Smooth muscle cell (in vitro differentiated cells): Measurements from ENCODE around the gene FYN. TPM values are rescaled to one million over a fixed set of nuclear protein-coding genes. Genes with fewer than 3 reads are reported as not detected.
"Not testable (repeated sequence)": the region's sequence is repeated elsewhere in the genome, so short reads cannot be mapped to it uniquely, and the experiment has no call there.

Experiments used
- DNase-seq: peaks from one replicate; lab custom pipeline; 2025; ENCODE audit not compliant: unreplicated experiment; lab: John Stamatoyannopoulos, UW
- H2AFZ ChIP-seq: fragments of 200-600 bp; sonication (generic); 2 replicates; pipeline ENCODE4 v1.6.0; 2016; ENCODE audit warnings: antibody characterized with exemption, low read depth, mild to moderate bottlenecking
- H3F3A ChIP-seq: fragments of 200-600 bp; sonication (generic); 2 replicates; pipeline ENCODE4 v1.6.0; 2017; ENCODE audit warnings: antibody characterized with exemption, low read depth
- H3K27ac ChIP-seq: fragments of 200-600 bp; sonication (generic); 2 replicates; pipeline ENCODE4 v1.5.1; 2016; ENCODE audit warnings: low read depth, mild to moderate bottlenecking
- H3K27me3 ChIP-seq: fragments of 200-600 bp; sonication (generic); 2 replicates; pipeline ENCODE4 v1.6.1; 2016; ENCODE audit warnings: low read depth, mild to moderate bottlenecking
- H3K36me3 ChIP-seq: fragments of 200-600 bp; sonication (generic); 2 replicates; pipeline ENCODE4 v1.5.1; 2016; ENCODE audit warnings: low read depth
- H3K4me1 ChIP-seq: fragments of 200-600 bp; sonication (generic); 2 replicates; pipeline ENCODE4 v1.5.1; 2016; ENCODE audit warnings: low read depth
- H3K4me2 ChIP-seq: fragments of 200-600 bp; sonication (generic); 2 replicates; pipeline ENCODE4 v1.6.0; 2016; ENCODE audit warnings: mild to moderate bottlenecking
- H3K4me3 ChIP-seq: fragments of 200-600 bp; sonication (generic); 2 replicates; pipeline ENCODE4 v1.5.1; 2016; ENCODE audit warnings: mild to moderate bottlenecking
- H3K79me2 ChIP-seq: fragments of 200-600 bp; sonication (generic); 2 replicates; pipeline ENCODE4 v1.6.0; 2016; ENCODE audit warnings: low read depth, mild to moderate bottlenecking
- H3K9ac ChIP-seq: fragments of 200-600 bp; sonication (generic); 2 replicates; pipeline ENCODE4 v1.6.0; 2016; ENCODE audit warnings: low read depth
- H3K9me3 ChIP-seq: fragments of 200-600 bp; sonication (generic); replicated peaks from 2 replicates; pipeline ENCODE4 v1.5.1; 2016; ENCODE audit warnings: low read depth
- H4K20me1 ChIP-seq: fragments of 200-600 bp; sonication (generic); 2 replicates; pipeline ENCODE4 v1.6.0; 2016; ENCODE audit warnings: low read depth
- WGBS: methylation state at CpG from one replicate; pipeline ENCODE4 v1.1.7; 2016; ENCODE audit warnings: low lambda C conversion rate; 5-methylcytosine and 5-hydroxymethylcytosine counted together
- polyA plus RNA-seq: library from polyadenylated mRNA; unstranded; fragments of >200 nt; fragmentation: Nextera tagmentation; extraction: Ambion mirVana; gene quantifications from 2 replicates; pipeline ENCODE4 v1.2.1, GENCODE V29; 2016
- total RNA-seq: library from RNA; depleted of rRNA; stranded (reverse); fragments of >200 nt; gene quantifications from 2 replicates; pipeline ENCODE4 v1.2.3, GENCODE V29; 2014
- TF ChIP-seq, protein P1 (sequence below): fragments of 200-600 bp; sonication (generic); IDR thresholded peaks from 2 replicates; pipeline ENCODE4 v1.5.1; 2017; ENCODE audit warnings: borderline replicate concordance, mild to moderate bottlenecking, antibody characterized with exemption; ENCODE audit not compliant: insufficient read depth, poor library complexity, severe bottlenecking

FYN gene
- total and polyA plus RNA-seq, 2 experiments from 2014 or later = 110 to 138 TPM

DNA sequence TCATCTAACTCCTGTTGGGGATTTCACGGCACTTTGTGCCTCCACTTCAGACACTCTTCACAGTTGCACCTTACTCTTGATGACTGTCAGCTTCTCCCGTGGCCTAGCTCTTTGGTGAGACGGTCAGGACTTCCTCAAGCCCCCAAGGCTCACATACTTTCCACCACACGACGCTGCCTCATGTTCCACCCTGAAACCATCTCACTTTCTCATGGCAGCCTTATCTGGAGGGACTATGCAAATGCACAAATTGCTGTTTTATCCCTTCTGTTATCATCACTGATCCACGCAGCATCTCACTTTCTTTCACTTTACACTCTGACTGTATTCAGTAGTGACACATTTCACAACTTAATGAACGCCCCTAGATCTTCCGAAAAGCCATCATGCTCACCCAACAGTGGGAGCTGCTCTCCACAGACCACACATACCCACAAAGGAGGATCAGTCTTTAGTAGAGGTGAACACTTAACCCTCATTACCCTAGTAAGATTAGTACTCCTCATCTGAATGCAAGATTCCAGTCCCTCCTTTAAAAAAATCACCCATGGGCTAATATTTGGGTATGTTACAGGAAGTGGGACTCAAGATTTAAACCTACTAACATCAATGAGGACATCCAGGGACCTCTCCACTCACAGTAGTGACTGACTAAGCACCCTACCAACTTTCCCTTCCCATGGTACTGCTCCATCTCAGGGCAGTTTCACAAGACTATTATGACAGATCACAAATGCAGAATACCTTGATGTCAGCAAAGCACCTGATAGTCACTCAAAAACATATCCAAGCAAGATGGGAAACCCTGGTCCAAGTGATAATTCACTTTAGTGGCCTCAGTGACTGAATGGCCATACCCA is 35.4 kb downstream of the FYN start:
- no peak overlapping the region for H3K27ac ChIP-seq
- no peaks in the 10 kb centered on the region for H3K9me3 ChIP-seq
- peaks cover 67% of the 10 kb centered on the region for H3K79me2 ChIP-seq
- DNase-seq = no peak
- peaks cover 38% of the 10 kb centered on the region for H4K20me1 ChIP-seq
- TF ChIP-seq, protein P1, sequence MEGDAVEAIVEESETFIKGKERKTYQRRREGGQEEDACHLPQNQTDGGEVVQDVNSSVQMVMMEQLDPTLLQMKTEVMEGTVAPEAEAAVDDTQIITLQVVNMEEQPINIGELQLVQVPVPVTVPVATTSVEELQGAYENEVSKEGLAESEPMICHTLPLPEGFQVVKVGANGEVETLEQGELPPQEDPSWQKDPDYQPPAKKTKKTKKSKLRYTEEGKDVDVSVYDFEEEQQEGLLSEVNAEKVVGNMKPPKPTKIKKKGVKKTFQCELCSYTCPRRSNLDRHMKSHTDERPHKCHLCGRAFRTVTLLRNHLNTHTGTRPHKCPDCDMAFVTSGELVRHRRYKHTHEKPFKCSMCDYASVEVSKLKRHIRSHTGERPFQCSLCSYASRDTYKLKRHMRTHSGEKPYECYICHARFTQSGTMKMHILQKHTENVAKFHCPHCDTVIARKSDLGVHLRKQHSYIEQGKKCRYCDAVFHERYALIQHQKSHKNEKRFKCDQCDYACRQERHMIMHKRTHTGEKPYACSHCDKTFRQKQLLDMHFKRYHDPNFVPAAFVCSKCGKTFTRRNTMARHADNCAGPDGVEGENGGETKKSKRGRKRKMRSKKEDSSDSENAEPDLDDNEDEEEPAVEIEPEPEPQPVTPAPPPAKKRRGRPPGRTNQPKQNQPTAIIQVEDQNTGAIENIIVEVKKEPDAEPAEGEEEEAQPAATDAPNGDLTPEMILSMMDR = no peak
- no peak overlapping the region for H3K4me2 ChIP-seq
- H2AFZ ChIP-seq = no peak overlapping the region
- H3K9ac ChIP-seq = no peak overlapping the region
- no peak overlapping the region for H3K4me3 ChIP-seq
- H3F3A ChIP-seq = peaks cover 5% of the 10 kb centered on the region
- WGBS = 85% methylated on average over 8 of the region's 8 CpGs
- H3K36me3 ChIP-seq = no peaks in the 10 kb centered on the region
- H3K27me3 ChIP-seq = no peaks in the 10 kb centered on the region
- peaks cover 10% of the 10 kb centered on the region for H3K4me1 ChIP-seq

DNA sequence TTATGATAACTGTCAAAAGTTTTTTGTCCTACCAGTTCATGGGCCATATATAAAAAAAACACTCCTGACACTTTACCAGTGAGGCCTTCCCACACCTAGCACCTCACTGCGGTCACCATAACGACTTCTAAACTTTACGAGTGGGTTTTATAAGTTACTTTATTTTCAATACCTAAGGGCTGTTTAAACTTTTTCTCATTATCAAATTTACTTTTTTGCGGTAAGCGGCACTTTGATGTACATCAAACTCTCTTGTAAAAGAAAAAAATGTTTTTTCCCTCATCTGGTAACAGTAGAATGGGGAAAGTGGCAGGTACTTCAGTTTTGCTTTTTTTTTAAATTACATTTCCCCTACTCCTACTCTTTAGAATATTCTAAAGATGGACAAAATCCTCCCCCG is 36.2 kb downstream of the FYN start:
- Histone ChIP-seq H3K9ac (no peak overlapping the region), H3K4me2 (no peak overlapping the region), H2AFZ (no peak overlapping the region), H3K27ac (no peak overlapping the region), H3K79me2 (peaks cover 73% of the 10 kb centered on the region), H3K4me1 (peaks cover 2% of the 10 kb centered on the region), H3K36me3 (no peaks in the 10 kb centered on the region), H4K20me1 (peaks cover 43% of the 10 kb centered on the region), H3K4me3 (no peak overlapping the region), H3K9me3 (no peaks in the 10 kb centered on the region), H3K27me3 (no peaks in the 10 kb centered on the region), H3F3A (peaks cover 5% of the 10 kb centered on the region)
- DNase-seq = no peak
- 93% methylated on average over 6 of the region's 6 CpGs for WGBS
- TF ChIP-seq, protein P1 = no peak

DNA sequence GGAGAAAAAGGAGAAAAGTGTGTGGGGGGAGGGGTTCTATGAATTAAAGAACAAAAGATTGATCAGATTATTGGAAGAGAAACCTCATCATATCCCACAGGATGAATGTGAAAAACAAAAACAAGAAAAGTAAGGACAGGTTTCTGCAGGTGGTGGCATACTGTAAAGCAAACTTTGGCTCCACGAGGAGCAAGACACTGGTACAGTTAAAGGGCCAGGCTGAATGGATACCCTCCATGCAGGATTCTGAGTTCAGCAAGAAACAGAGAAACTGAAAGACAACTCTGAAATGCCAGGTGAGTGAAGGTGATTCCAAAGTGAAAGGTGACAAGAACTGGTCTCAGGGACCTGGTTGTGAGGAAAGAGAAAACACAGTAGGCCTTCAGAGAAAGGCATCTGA is 37.4 kb downstream of the FYN start:
- TF ChIP-seq, protein P1 = no peak
- no peaks in the 10 kb centered on the region for H3K36me3 ChIP-seq
- H3K27me3 ChIP-seq = no peaks in the 10 kb centered on the region
- 65% methylated on average over 1 of the region's 1 CpG for WGBS
- no peaks in the 10 kb centered on the region for H3K4me1 ChIP-seq
- DNase-seq = no peak
- no peaks in the 10 kb centered on the region for H3K9me3 ChIP-seq
- no peak overlapping the region for H3K4me3 ChIP-seq
- no peak overlapping the region for H3K27ac ChIP-seq
- H3K9ac ChIP-seq = no peak overlapping the region
- peaks cover 41% of the 10 kb centered on the region for H4K20me1 ChIP-seq
- H3K79me2 ChIP-seq = peaks cover 72% of the 10 kb centered on the region
- peaks cover 5% of the 10 kb centered on the region for H3F3A ChIP-seq
- no peak overlapping the region for H3K4me2 ChIP-seq
- no peak overlapping the region for H2AFZ ChIP-seq

DNA sequence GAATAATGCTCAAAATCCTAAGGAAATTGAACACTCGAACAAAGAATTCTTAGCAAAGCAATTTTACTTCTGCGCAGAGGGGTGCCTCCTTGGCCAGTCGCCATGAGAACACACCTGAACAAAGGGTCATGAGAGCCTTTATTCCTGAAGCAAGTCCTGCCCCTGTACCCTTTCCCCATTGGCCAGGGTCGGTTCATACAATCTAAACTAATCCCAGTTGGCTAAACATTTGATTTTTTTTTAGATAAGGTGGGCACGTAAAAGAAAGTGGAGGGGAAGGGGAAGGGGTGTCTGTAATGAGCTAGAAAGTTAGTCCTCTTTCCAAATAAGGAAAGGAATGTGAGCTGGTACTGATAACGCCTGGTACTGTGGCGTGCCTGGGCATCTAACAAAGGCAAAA is 37.9 kb downstream of the FYN start:
- H3K9ac ChIP-seq, H3K4me3 ChIP-seq, H3K4me1 ChIP-seq, H3K9me3 ChIP-seq, DNase-seq, H3K27me3 ChIP-seq, H3K4me2 ChIP-seq, H3K36me3 ChIP-seq, H2AFZ ChIP-seq, H3K27ac ChIP-seq, H3F3A ChIP-seq: not testable (repeated sequence)
- 59% methylated on average over 7 of the region's 7 CpGs for WGBS
- H3K79me2 ChIP-seq = peaks cover 67% of the 10 kb centered on the region
- H4K20me1 ChIP-seq = peaks cover 39% of the 10 kb centered on the region
